Parathyroid adenoma (tissue), 2 donors: Measurements from ENCODE around the gene SYNJ2.

ENCODE experiments used
- H2AFZ ChIP-seq: fragments of 300-600 bp; sonication (generic); one replicate; pipeline ENCODE4 v1.7.0; 2017; ENCODE audit warnings: antibody characterized with exemption, mild to moderate bottlenecking
- H3K27ac ChIP-seq: fragments of 300-600 bp; sonication (generic); one replicate; pipeline ENCODE4 v1.7.0; 2017
- H3K27me3 ChIP-seq: fragments of 300-600 bp; sonication (generic); one replicate; pipeline ENCODE4 v1.7.0; 2017; ENCODE audit warnings: low read length; ENCODE audit not compliant: control insufficient read depth, insufficient read depth
- H3K36me3 ChIP-seq: fragments of 300-600 bp; sonication (generic); one replicate; pipeline ENCODE4 v1.7.0; 2017; ENCODE audit warnings: low read length; ENCODE audit not compliant: control insufficient read depth, insufficient read depth
- H3K4me1 ChIP-seq: fragments of 300-600 bp; sonication (generic); one replicate; pipeline ENCODE4 v1.7.0; 2017; ENCODE audit warnings: control low read depth
- H3K4me2 ChIP-seq: fragments of 300-600 bp; sonication (generic); one replicate; pipeline ENCODE4 v1.7.0; 2017; ENCODE audit warnings: low read length
- H3K4me3 ChIP-seq: fragments of 300-600 bp; sonication (generic); one replicate; pipeline ENCODE4 v1.7.0; 2017; ENCODE audit warnings: low read depth, low read length
- H3K79me2 ChIP-seq: fragments of 300-600 bp; sonication (generic); one replicate; pipeline ENCODE4 v1.7.0; 2017; ENCODE audit warnings: control low read depth
- H3K9ac ChIP-seq: fragments of 300-600 bp; sonication (generic); one replicate; pipeline ENCODE4 v1.7.0; 2017; ENCODE audit warnings: mild to moderate bottlenecking
- H3K9me3 ChIP-seq: fragments of 300-600 bp; sonication (generic); one replicate; pipeline ENCODE4 v1.7.0; 2017; ENCODE audit warnings: low read length; ENCODE audit not compliant: control insufficient read depth
- TF ChIP-seq, protein P1 (sequence below): fragments of 300-600 bp; sonication (generic); IDR thresholded peaks from one replicate; pipeline ENCODE4 v1.7.0; 2017; ENCODE audit warnings: antibody characterized with exemption, mild to moderate bottlenecking
- donor health status: primary hyperparathyroidism.

Gene SYNJ2

DNA sequence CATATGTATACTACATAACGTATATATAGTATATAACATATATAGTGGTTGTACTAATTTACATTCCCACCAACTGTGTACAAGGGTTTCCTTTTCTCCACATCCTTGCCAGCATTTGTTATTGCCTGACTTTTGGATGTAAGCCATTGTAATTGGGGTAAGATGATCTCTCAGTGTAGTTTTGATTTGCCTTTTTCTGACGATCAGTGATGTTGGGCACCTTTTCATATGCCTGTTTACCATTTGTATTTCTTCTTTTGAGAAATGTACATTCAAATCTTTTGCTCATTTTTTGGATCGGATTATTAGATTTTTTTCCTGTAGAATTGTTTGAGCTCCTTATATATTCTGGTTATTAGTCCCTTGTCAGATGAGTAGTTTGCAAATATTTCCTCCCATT, 11.4 kb downstream of the SYNJ2 start:
- H3K36me3 ChIP-seq = no peaks in the 10 kb centered on the region
- H3K9me3 ChIP-seq = no peaks in the 10 kb centered on the region
- H3K9ac ChIP-seq = no peak overlapping the region
- no peak overlapping the region for H3K27ac ChIP-seq
- H3K4me2 ChIP-seq = no peak overlapping the region
- peaks cover 15% of the 10 kb centered on the region for H3K4me1 ChIP-seq
- no peak overlapping the region for H2AFZ ChIP-seq
- H3K79me2 ChIP-seq = no peaks in the 10 kb centered on the region
- H3K4me3 ChIP-seq = no peak overlapping the region
- TF ChIP-seq, protein P1, sequence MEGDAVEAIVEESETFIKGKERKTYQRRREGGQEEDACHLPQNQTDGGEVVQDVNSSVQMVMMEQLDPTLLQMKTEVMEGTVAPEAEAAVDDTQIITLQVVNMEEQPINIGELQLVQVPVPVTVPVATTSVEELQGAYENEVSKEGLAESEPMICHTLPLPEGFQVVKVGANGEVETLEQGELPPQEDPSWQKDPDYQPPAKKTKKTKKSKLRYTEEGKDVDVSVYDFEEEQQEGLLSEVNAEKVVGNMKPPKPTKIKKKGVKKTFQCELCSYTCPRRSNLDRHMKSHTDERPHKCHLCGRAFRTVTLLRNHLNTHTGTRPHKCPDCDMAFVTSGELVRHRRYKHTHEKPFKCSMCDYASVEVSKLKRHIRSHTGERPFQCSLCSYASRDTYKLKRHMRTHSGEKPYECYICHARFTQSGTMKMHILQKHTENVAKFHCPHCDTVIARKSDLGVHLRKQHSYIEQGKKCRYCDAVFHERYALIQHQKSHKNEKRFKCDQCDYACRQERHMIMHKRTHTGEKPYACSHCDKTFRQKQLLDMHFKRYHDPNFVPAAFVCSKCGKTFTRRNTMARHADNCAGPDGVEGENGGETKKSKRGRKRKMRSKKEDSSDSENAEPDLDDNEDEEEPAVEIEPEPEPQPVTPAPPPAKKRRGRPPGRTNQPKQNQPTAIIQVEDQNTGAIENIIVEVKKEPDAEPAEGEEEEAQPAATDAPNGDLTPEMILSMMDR = no peak
- H3K27me3 ChIP-seq = no peaks in the 10 kb centered on the region

GRCh38 chr6:157994125-157994795, 12.6 kb downstream of the SYNJ2 start:
- Histone ChIP-seq H3K4me3 (no peak overlapping the region), H3K27ac (no peak overlapping the region), H3K9ac (no peak overlapping the region), H3K4me1 (peaks cover 15% of the 10 kb centered on the region), H3K4me2 (no peak overlapping the region), H2AFZ (peak overlapping the region; percentile 59), H3K36me3 (no peaks in the 10 kb centered on the region), H3K27me3 (no peaks in the 10 kb centered on the region), H3K79me2 (no peaks in the 10 kb centered on the region), H3K9me3 (no peaks in the 10 kb centered on the region)
- TF ChIP-seq, protein P1 = no peak

DNA sequence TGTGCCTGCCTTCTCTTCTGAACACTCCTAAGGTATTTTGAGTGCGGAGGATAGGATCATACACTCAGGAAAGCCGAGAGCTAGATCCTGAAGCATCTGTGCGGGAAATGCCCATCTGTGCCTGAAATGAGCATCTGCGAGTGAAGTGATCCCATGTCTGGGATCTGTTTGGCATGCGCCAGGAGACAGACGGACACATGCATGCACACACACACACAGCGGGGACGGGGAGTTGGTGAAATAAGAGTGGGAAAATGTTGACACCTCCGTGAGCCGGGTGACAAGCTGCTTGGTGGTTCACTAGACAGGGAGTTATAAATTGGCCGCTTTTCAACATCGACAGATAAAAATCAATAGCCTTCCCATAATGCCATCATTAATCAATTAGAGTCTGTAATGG, 13.8 kb downstream of the SYNJ2 start:
- Histone ChIP-seq H3K4me1 (peaks cover 6% of the 10 kb centered on the region), H2AFZ (no peak overlapping the region), H3K36me3 (no peaks in the 10 kb centered on the region), H3K79me2 (no peaks in the 10 kb centered on the region), H3K4me3 (no peak overlapping the region), H3K27me3 (no peaks in the 10 kb centered on the region), H3K9me3 (no peaks in the 10 kb centered on the region), H3K9ac (no peak overlapping the region), H3K4me2 (no peak overlapping the region), H3K27ac (no peak overlapping the region)
- TF ChIP-seq, protein P1 = no peak

DNA sequence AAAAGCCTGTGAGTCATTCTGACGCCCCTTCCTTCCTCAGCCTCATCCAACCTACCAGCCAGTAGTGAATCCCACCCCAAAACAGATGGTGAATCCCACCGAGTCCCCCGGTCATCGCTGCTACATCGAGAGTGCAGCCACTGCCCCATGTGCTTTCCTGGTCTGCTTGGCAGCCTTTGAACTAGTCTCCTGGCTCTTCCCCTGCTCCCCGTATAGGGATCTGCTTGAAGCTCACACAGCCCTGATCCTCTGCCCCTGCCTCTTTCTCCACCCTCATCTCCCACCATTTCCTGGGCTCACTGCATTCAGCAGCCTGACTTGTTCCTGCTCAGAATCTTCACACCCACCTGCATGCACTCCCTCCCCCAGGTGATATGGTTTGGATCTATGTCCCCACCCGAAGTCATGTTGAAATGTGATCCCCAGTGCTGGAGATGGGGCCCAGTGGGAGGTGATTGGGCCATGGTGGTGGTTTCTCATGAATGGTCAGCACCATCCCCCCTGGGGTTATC, 14.6 kb downstream of the SYNJ2 start:
- H3K4me3 ChIP-seq = no peak overlapping the region
- H3K4me1 ChIP-seq = peaks cover 6% of the 10 kb centered on the region
- TF ChIP-seq, protein P1 = no peak
- no peak overlapping the region for H3K27ac ChIP-seq
- no peaks in the 10 kb centered on the region for H3K36me3 ChIP-seq
- H3K27me3 ChIP-seq = no peaks in the 10 kb centered on the region
- H3K9me3 ChIP-seq = no peaks in the 10 kb centered on the region
- no peak overlapping the region for H3K9ac ChIP-seq
- no peaks in the 10 kb centered on the region for H3K79me2 ChIP-seq
- no peak overlapping the region for H3K4me2 ChIP-seq
- H2AFZ ChIP-seq = no peak overlapping the region
